Stomach (tissue), 4 donors: Measurements from ENCODE around the gene TFB1M.

Experiments used
- EP300 ChIP-seq: sonication (generic); formaldehyde crosslinking; IDR thresholded peaks from one replicate; pipeline ENCODE4 v1.6.1; 2017; ENCODE audit warnings: antibody characterized with exemption
- POLR2A ChIP-seq, 4 donors: fragments of 450-650 bp; IDR thresholded peaks; one replicate each; pipeline ENCODE4 v1.6.1; 2016; ENCODE audit warnings: antibody characterized with exemption in 4 of 4, control low read depth in 2 of 4, mild to moderate bottlenecking in 1 of 4, moderate library complexity in 1 of 4
- POLR2AphosphoS5 ChIP-seq, 3 donors: sonication (generic); formaldehyde crosslinking; IDR thresholded peaks; one replicate each; pipeline ENCODE4 v1.6.1; 2016; ENCODE audit warnings: antibody characterized with exemption in 3 of 3
- TF ChIP-seq, protein P1 (sequence below), 7 experiments: fragments of 450-650 bp in 4 of 7; fragments of 200-600 bp in 3 of 7; sonication (generic) in 3 of 7; IDR thresholded peaks; one replicate each; pipeline ENCODE4 v1.5.1; 2016 to 2019; ENCODE audit warnings: antibody characterized with exemption in 7 of 7, control low read depth in 2 of 7, mild to moderate bottlenecking in 1 of 7

GRCh38 chr6:155223646-155224451 lies 90.4 kb downstream of the TFB1M start:
- TF ChIP-seq POLR2A (IDR thresholded peaks at IDR 0.05), result no peak
- TF ChIP-seq, protein P1, sequence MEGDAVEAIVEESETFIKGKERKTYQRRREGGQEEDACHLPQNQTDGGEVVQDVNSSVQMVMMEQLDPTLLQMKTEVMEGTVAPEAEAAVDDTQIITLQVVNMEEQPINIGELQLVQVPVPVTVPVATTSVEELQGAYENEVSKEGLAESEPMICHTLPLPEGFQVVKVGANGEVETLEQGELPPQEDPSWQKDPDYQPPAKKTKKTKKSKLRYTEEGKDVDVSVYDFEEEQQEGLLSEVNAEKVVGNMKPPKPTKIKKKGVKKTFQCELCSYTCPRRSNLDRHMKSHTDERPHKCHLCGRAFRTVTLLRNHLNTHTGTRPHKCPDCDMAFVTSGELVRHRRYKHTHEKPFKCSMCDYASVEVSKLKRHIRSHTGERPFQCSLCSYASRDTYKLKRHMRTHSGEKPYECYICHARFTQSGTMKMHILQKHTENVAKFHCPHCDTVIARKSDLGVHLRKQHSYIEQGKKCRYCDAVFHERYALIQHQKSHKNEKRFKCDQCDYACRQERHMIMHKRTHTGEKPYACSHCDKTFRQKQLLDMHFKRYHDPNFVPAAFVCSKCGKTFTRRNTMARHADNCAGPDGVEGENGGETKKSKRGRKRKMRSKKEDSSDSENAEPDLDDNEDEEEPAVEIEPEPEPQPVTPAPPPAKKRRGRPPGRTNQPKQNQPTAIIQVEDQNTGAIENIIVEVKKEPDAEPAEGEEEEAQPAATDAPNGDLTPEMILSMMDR (IDR thresholded peaks at IDR 0.05), result no peak
- TF ChIP-seq POLR2AphosphoS5 (IDR thresholded peaks at IDR 0.05), result no peak
- no peak for TF ChIP-seq EP300
